ENCODE data around the gene ACOT13. TPM values are rescaled to one million over a fixed set of nuclear protein-coding genes. Genes with fewer than 3 reads are reported as not detected.

Gene ACOT13
- polyA plus RNA-seq, 2 of the 4 experiments (the other 2 are of a cell fraction) = 22.9 to 87.7 TPM

DNA sequence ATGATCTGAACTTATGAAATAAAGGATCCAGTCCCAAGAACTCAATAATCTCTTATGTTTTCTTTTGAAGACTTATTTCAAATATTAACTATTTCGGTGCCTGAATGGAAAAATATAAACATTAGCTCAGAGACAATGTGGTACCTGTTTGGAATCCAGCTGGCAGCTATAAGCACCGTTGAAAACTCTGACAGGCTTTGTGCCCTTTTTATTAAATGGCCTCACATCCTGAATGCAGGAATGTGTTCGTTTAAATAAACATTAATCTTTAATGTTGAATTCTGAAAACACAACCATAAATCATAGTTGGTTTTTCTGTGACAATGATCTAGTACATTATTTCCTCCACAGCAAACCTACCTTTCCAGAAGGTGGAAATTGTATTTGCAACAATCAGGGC lies 16.5 kb upstream of the ACOT13 start:
- POLR2A ChIA-PET = no interaction called here
- DNase-seq (ENCODE audit: low read depth in 1 of 2, low spot score in 1 of 2) = no peak
- CTCF ChIA-PET = no interaction called here
- Histone ChIP-seq H3K4me1 (peaks cover 44% of the 10 kb centered on the region), H3K9me3 (no peaks in the 10 kb centered on the region), H3K27ac (no peak overlapping the region), H3K4me3 (no peak overlapping the region), H3K4me2 (no peak overlapping the region)
- TF ChIP-seq HOXB5 (CRISPR knock-in tag; IDR thresholded peaks at IDR 0.05) (no peak), SREBF2 (IDR thresholded peaks at IDR 0.05) (no peak), EHMT2 (IDR thresholded peaks at IDR 0.05; ENCODE audit: low read depth) (no peak), CHD2 (IDR thresholded peaks at IDR 0.05; ENCODE audit: low read length, partially characterized antibody) (no peak), ZNF302 (CRISPR knock-in tag; IDR thresholded peaks at IDR 0.05) (no peak), EHF (CRISPR knock-in tag; IDR thresholded peaks at IDR 0.05) (no peak)
- TF ChIP-seq, protein P1, sequence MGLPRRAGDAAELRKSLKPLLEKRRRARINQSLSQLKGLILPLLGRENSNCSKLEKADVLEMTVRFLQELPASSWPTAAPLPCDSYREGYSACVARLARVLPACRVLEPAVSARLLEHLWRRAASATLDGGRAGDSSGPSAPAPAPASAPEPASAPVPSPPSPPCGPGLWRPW (IDR thresholded peaks at IDR 0.05) = no peak
- FAIRE-seq = no peak
- 19% methylated on average over 3 of the region's 3 CpGs for WGBS (ENCODE audit: missing lambda C conversion rate)
- no peak for ATAC-seq

DNA sequence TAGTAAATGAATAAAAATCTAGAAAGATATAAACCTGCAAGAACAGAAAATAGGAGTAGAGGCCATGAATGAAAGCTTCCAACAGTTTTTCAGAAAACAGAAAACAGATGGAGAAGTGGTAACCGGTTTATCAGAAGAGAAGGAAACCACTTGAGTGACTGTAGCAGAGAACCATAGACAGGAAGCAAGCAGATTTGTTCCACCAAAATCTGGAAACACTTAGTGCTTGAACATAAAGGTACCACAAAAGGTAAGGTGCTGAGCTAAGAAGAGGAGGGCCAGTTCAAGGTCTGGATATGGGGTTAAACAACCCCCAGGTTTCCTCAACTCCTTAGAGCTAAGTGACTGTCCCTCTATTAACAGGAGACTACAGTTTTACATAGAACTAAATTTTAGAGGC lies 11.7 kb upstream of the ACOT13 start:
- ATAC-seq = no peak
- peaks cover 71% of the 10 kb centered on the region for H3K4me1 ChIP-seq
- TF ChIP-seq HOXB13 (CRISPR knock-in tag; IDR thresholded peaks at IDR 0.05; ENCODE audit: low read depth) (no peak), MAZ (IDR thresholded peaks at IDR 0.05; ENCODE audit: borderline replicate concordance, low read depth, low read length) (no peak), EP300 (IDR thresholded peaks at IDR 0.05) (no peak), KDM1A (IDR thresholded peaks at IDR 0.05; ENCODE audit: low read depth) (no peak), POLR2AphosphoS2 (conservative IDR thresholded peaks at IDR 0.05; ENCODE audit: low read length) (no peak), EHF (CRISPR knock-in tag; IDR thresholded peaks at IDR 0.05) (no peak), BHLHE40 (IDR thresholded peaks at IDR 0.05; ENCODE audit: low read depth, low read length) (no peak), TFCP2L1 (CRISPR knock-in tag; IDR thresholded peaks at IDR 0.05) (no peak), ATOH8 (CRISPR knock-in tag; IDR thresholded peaks at IDR 0.05; ENCODE audit: low read depth) (no peak), FOXS1 (CRISPR knock-in tag; IDR thresholded peaks at IDR 0.05) (no peak), MAFK (IDR thresholded peaks at IDR 0.05; ENCODE audit: partially characterized antibody) (no peak), RARB (CRISPR knock-in tag; IDR thresholded peaks at IDR 0.05) (no peak), NFE2L2 (conservative IDR thresholded peaks at IDR 0.05; ENCODE audit: low read length) (no peak)
- TF ChIP-seq, protein P2, sequence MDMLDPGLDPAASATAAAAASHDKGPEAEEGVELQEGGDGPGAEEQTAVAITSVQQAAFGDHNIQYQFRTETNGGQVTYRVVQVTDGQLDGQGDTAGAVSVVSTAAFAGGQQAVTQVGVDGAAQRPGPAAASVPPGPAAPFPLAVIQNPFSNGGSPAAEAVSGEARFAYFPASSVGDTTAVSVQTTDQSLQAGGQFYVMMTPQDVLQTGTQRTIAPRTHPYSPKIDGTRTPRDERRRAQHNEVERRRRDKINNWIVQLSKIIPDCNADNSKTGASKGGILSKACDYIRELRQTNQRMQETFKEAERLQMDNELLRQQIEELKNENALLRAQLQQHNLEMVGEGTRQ (IDR thresholded peaks at IDR 0.05) = no peak
- TF ChIP-seq, protein P3, sequence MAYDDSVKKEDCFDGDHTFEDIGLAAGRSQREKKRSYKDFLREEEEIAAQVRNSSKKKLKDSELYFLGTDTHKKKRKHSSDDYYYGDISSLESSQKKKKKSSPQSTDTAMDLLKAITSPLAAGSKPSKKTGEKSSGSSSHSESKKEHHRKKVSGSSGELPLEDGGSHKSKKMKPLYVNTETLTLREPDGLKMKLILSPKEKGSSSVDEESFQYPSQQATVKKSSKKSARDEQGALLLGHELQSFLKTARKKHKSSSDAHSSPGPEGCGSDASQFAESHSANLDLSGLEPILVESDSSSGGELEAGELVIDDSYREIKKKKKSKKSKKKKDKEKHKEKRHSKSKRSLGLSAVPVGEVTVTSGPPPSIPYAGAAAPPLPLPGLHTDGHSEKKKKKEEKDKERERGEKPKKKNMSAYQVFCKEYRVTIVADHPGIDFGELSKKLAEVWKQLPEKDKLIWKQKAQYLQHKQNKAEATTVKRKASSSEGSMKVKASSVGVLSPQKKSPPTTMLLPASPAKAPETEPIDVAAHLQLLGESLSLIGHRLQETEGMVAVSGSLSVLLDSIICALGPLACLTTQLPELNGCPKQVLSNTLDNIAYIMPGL (CRISPR knock-in tag; IDR thresholded peaks at IDR 0.05; ENCODE audit: borderline replicate concordance) = no peak
- no peak overlapping the region for H3K4me3 ChIP-seq
- no peaks in the 10 kb centered on the region for H3K9me3 ChIP-seq
- WGBS (ENCODE audit: missing lambda C conversion rate) = 90% methylated on average over 1 of the region's 1 CpG
- H3K4me2 ChIP-seq = 0 out of 3 replicates have a peak overlapping the region, but pooled peaks have one; percentile 8
- no peak for DNase-seq (ENCODE audit: low read depth in 1 of 2, low spot score in 1 of 2)
- CTCF ChIA-PET = no interaction called here
- POLR2A ChIA-PET = no interaction called here
- no peak for FAIRE-seq
- peak overlapping the region; percentile 34 to 67; a peak in 4 of 6 replicates for H3K27ac ChIP-seq

All from A549 (cell line).